ENCODE data around the gene ZNF618.

The ZNF618 gene

DNA sequence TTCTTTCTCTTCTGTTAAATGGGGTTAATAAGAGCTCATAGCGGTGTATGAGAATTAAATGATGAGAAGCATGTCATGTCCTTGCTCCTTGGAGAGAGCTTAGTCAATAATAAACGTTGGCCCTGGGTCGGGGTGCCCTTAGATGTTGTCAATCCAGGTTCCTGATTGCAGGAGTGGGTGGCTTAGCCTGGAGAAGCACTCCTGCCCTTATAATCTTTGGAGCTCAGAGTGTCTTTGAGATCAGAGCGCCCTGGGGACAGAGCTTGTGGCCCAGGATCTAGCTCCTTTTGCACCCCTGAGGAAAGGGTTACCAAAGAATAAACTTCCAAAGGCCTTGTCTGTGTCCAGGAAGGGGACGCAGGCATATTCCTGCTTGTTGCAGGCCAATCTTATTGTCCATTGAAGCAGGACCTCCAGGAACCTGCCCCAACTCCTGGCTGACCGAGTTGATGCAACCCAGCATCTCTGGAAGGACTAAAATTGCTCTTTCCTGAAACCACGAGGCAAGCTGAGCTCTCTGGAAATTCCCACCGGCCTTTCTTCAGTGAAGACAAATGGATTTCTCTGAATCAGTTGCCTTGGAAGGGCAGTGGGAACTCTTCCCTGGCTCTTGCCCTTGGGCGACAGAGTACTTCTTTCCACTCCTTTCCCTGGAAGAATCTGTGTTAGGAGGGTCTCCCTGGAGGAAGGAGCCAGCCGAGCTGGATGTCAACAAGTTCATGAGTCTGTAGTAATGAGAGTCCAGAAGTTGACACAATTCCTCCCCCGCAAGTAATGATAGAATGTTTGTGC is 208.4 kb downstream of the ZNF618 start:
- DNase-seq (ENCODE audit: low spot score): no peak
- no peak for TF ChIP-seq CTCF (IDR thresholded peaks at IDR 0.05; ENCODE audit: extremely low read depth, missing control alignments)

- DNase-seq (ENCODE audit: low spot score): no peak
- no peak for TF ChIP-seq CTCF (IDR thresholded peaks at IDR 0.05; ENCODE audit: extremely low read depth, missing control alignments)
These were observed 209.3 kb downstream of the ZNF618 start for GRCh38 chr9:114085387-114085789.

DNA sequence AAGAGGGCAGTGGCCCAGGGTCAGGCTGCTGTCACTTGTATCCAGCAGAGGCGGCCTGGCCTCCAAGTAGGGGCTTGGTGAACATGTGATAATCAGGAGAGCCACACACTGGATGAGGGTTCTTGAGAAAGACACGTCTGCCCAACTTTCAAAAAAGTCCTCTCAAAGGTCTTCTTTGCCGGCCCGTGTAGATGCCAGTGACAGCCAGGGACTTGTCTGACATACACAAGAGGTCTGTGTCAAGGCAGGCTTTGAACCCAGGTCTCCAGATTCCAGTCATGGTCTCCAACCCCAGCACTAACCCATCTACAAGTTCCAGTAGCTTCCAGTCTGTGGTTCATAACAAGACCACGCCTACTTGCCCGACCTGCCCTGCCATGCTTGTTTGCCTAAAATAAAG is 209.9 kb downstream of the ZNF618 start:
- DNase-seq (ENCODE audit: low spot score): no peak
- no peak for TF ChIP-seq CTCF (IDR thresholded peaks at IDR 0.05; ENCODE audit: extremely low read depth, missing control alignments)

GRCh38 chr9:114086607-114087006 is 210.5 kb downstream of the ZNF618 start:
- TF ChIP-seq CTCF (IDR thresholded peaks at IDR 0.05; ENCODE audit: extremely low read depth, missing control alignments): no peak
- no peak for DNase-seq (ENCODE audit: low spot score)

DNA sequence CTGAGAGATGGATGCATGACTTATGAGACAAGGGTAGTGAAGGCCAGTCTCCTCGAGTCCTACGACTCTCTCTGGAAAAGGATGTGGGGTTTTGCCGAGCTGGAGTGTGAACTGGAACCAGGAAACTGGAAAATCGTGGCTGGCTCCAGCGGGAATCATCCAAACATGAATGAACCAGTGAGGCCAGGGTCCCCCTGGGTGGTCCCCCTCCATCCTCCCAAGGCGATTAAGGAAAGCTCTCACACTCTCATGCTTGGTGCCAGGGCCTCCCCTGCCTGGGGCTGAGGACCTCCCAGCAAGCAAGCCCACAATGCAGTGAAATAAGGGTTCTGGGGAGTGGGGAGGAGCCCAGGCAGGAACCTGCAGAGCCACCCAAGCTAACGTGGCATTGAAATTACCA is 211.6 kb downstream of the ZNF618 start:
- no peak for TF ChIP-seq CTCF (IDR thresholded peaks at IDR 0.05; ENCODE audit: extremely low read depth, missing control alignments)
- DNase-seq (ENCODE audit: low spot score): no peak

GRCh38 chr9:114088571-114089170 is 212.6 kb downstream of the ZNF618 start:
- DNase-seq (ENCODE audit: low spot score): no peak
- TF ChIP-seq CTCF (IDR thresholded peaks at IDR 0.05; ENCODE audit: extremely low read depth, missing control alignments): no peak

DNA sequence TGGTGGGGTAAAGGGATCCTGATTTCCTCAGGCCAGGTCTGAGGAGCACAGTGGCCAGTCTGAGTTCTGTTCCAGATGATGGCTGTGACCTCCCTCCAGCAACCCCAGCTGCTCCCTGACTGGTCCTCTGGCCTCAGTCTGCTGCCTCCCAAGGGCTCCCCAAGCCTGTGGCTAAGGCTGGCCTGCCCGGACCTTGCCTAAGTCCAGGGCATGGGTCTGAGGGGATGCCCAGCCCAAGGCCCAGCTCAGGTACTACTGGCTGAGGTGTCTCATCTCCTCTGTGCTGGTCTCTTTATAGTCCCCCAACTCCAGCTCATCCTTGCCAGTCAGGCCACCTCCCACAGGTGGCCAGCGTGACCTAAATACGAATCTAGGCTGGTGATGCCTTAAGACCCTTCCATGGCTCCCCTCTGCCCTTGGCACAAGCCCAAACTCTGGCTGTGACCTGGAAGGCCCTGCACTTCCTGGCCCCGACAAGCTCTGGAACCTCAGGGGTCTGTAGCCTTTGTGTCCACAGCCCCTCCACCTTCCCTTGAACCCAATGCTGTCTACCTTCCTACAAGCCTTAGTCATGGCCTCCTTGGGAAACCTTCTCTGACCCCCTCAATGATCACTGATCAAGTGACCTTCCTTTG is 213.2 kb downstream of the ZNF618 start:
- no peak for TF ChIP-seq CTCF (IDR thresholded peaks at IDR 0.05; ENCODE audit: extremely low read depth, missing control alignments)
- DNase-seq (ENCODE audit: low spot score): no peak

Measured in GM20000 (cell line).